ENCODE results near the gene ZNF311. TPM values are rescaled to one million over a fixed set of nuclear protein-coding genes. Genes with fewer than 3 reads are reported as not detected.

Gene ZNF311
- total and polyA plus RNA-seq, 9 of the 15 experiments (the other 6 are each of a cell fraction or from before 2014, with no cell fraction given), result 5.1 to 10.0 (median 7.5) TPM

DNA sequence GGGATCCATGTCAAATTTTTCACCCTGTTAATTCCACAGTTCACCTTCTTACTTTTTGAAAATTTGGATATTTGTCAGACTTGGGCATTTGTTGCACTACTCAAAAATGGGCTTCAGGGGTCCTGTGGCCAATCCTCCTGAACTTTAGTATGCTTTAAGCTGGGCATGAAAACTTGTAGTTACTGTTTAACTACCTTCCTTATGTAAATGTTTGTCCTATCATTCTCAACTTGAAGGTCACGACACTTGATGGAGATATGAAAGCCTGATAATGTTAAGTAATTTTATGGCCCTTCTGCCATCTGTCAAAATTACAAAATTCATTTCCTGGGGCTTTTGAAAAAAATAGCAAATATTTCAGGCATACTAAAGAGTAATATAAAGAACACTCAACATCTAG lies 4.2 kb upstream of the ZNF311 start:
- no peak for FAIRE-seq
- Histone ChIP-seq H2AFZ (ENCODE audit: low read depth, low read length) (no peak overlapping the region), H3K4me3 (no peak overlapping the region), H3K79me2 (ENCODE audit: control insufficient read depth, insufficient read depth, low read length) (peaks cover 7% of the 10 kb centered on the region; the same call in 1 of the 3 replicates), H3K4me2 (ENCODE audit: insufficient read depth, low read length) (no peak overlapping the region), H3K9me1 (ENCODE audit: control insufficient read depth, insufficient read depth, low read length) (no peaks in the 10 kb centered on the region), H3K27me3 (ENCODE audit: control insufficient read depth in 2 of 2, insufficient read depth in 2 of 2, low read length in 2 of 2) (no peaks in the 10 kb centered on the region), H4K20me1 (replicated peaks; ENCODE audit: control insufficient read depth, insufficient read depth, low read length) (no peaks in the 10 kb centered on the region), H3K9ac (ENCODE audit: insufficient read depth in 1 of 2, low read depth in 2 of 2, low read length in 2 of 2) (no peak overlapping the region), H3K36me3 (ENCODE audit: control insufficient read depth, insufficient read depth, low read length) (no peaks in the 10 kb centered on the region; the same call in 2 of the 3 replicates), H3K9me3 (replicated peaks; ENCODE audit: control insufficient read depth, insufficient read depth, low read depth, low read length) (no peaks in the 10 kb centered on the region), H3K27ac (ENCODE audit: extremely low read depth, low read depth, low read length) (no peak overlapping the region), H3K4me1 (replicated peaks in 1 of 2; ENCODE audit: control insufficient read depth in 2 of 2, insufficient read depth in 2 of 2, low read length in 2 of 2) (peaks cover 3 to 18% of the 10 kb centered on the region in 2 experiments; a peak in 3 of 5 replicates)
- intact Hi-C loops (cut with micrococcal nuclease), result no loop called here
- in situ Hi-C loops (cut with MboI), result no loop called here
- WGBS (ENCODE audit: insufficient coverage, low coverage, missing lambda C conversion rate), result 74% methylated on average over 1 of the region's 1 CpG
- ChIA-PET POLR2A (interaction anchor here (1.6 kb wide), 1 partner anchor 11 kb away, joined by 7 read pairs; no protein-coding TSS in a partner anchor), CTCF (ENCODE audit: low intra/inter-chr PET ratio) (no interaction called here)
- no peak for DNase-seq (ENCODE audit: extremely low read depth in 1 of 4, low spot score in 3 of 4)
- no TSS peak for BruUV-seq (replicated peaks)
- no peak for ATAC-seq
- TF ChIP-seq, protein P1, sequence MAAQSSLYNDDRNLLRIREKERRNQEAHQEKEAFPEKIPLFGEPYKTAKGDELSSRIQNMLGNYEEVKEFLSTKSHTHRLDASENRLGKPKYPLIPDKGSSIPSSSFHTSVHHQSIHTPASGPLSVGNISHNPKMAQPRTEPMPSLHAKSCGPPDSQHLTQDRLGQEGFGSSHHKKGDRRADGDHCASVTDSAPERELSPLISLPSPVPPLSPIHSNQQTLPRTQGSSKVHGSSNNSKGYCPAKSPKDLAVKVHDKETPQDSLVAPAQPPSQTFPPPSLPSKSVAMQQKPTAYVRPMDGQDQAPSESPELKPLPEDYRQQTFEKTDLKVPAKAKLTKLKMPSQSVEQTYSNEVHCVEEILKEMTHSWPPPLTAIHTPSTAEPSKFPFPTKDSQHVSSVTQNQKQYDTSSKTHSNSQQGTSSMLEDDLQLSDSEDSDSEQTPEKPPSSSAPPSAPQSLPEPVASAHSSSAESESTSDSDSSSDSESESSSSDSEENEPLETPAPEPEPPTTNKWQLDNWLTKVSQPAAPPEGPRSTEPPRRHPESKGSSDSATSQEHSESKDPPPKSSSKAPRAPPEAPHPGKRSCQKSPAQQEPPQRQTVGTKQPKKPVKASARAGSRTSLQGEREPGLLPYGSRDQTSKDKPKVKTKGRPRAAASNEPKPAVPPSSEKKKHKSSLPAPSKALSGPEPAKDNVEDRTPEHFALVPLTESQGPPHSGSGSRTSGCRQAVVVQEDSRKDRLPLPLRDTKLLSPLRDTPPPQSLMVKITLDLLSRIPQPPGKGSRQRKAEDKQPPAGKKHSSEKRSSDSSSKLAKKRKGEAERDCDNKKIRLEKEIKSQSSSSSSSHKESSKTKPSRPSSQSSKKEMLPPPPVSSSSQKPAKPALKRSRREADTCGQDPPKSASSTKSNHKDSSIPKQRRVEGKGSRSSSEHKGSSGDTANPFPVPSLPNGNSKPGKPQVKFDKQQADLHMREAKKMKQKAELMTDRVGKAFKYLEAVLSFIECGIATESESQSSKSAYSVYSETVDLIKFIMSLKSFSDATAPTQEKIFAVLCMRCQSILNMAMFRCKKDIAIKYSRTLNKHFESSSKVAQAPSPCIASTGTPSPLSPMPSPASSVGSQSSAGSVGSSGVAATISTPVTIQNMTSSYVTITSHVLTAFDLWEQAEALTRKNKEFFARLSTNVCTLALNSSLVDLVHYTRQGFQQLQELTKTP (IDR thresholded peaks at IDR 0.05; ENCODE audit: low read depth in 1 of 2, partially characterized antibody in 2 of 2), result no peak
- no peak for TF ChIP-seq NCOA1 (IDR thresholded peaks at IDR 0.05; ENCODE audit: low read depth)
- TF ChIP-seq, protein P2, sequence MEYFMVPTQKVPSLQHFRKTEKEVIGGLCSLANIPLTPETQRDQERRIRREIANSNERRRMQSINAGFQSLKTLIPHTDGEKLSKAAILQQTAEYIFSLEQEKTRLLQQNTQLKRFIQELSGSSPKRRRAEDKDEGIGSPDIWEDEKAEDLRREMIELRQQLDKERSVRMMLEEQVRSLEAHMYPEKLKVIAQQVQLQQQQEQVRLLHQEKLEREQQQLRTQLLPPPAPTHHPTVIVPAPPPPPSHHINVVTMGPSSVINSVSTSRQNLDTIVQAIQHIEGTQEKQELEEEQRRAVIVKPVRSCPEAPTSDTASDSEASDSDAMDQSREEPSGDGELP (CRISPR knock-in tag; IDR thresholded peaks at IDR 0.05; ENCODE audit: borderline replicate concordance), result no peak
- TF ChIP-seq ZBTB17 (CRISPR knock-in tag; IDR thresholded peaks at IDR 0.05), result no peak
- TF ChIP-seq, protein P3, sequence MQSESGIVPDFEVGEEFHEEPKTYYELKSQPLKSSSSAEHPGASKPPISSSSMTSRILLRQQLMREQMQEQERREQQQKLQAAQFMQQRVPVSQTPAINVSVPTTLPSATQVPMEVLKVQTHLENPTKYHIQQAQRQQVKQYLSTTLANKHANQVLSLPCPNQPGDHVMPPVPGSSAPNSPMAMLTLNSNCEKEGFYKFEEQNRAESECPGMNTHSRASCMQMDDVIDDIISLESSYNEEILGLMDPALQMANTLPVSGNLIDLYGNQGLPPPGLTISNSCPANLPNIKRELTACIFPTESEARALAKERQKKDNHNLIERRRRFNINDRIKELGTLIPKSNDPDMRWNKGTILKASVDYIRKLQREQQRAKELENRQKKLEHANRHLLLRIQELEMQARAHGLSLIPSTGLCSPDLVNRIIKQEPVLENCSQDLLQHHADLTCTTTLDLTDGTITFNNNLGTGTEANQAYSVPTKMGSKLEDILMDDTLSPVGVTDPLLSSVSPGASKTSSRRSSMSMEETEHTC (IDR thresholded peaks at IDR 0.05), result no peak
- TF ChIP-seq, protein P4, sequence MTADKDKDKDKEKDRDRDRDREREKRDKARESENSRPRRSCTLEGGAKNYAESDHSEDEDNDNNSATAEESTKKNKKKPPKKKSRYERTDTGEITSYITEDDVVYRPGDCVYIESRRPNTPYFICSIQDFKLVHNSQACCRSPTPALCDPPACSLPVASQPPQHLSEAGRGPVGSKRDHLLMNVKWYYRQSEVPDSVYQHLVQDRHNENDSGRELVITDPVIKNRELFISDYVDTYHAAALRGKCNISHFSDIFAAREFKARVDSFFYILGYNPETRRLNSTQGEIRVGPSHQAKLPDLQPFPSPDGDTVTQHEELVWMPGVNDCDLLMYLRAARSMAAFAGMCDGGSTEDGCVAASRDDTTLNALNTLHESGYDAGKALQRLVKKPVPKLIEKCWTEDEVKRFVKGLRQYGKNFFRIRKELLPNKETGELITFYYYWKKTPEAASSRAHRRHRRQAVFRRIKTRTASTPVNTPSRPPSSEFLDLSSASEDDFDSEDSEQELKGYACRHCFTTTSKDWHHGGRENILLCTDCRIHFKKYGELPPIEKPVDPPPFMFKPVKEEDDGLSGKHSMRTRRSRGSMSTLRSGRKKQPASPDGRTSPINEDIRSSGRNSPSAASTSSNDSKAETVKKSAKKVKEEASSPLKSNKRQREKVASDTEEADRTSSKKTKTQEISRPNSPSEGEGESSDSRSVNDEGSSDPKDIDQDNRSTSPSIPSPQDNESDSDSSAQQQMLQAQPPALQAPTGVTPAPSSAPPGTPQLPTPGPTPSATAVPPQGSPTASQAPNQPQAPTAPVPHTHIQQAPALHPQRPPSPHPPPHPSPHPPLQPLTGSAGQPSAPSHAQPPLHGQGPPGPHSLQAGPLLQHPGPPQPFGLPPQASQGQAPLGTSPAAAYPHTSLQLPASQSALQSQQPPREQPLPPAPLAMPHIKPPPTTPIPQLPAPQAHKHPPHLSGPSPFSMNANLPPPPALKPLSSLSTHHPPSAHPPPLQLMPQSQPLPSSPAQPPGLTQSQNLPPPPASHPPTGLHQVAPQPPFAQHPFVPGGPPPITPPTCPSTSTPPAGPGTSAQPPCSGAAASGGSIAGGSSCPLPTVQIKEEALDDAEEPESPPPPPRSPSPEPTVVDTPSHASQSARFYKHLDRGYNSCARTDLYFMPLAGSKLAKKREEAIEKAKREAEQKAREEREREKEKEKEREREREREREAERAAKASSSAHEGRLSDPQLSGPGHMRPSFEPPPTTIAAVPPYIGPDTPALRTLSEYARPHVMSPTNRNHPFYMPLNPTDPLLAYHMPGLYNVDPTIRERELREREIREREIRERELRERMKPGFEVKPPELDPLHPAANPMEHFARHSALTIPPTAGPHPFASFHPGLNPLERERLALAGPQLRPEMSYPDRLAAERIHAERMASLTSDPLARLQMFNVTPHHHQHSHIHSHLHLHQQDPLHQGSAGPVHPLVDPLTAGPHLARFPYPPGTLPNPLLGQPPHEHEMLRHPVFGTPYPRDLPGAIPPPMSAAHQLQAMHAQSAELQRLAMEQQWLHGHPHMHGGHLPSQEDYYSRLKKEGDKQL (CRISPR knock-in tag; IDR thresholded peaks at IDR 0.05; ENCODE audit: borderline replicate concordance), result no peak
- TF ChIP-seq CAMTA2 (CRISPR knock-in tag; conservative IDR thresholded peaks at IDR 0.05), result no peak
- no peak for TF ChIP-seq STAT5B (CRISPR knock-in tag; IDR thresholded peaks at IDR 0.05)
